ENCODE results near the gene RO60. TPM values are rescaled to one million over a fixed set of nuclear protein-coding genes. Genes with fewer than 3 reads are reported as not detected.

RO60 gene
- 10 to 100 TPM; 21.3 to 35.9 (median 25.5) TPM for total RNA-seq
- long read RNA-seq, partial matches to known transcripts = 1 of 10 reads
- long read RNA-seq, other reads (novel, unspliced or antisense) = 3 of 10 reads

GRCh38 chr1:193059282-193060114 is at the start of gene RO60, which contains the start of gene UCHL5:
TSS of gene RO60 (plus strand) at chr1:193059612. CDS start at chr1:193069055, 9,443 bp downstream.
TSS of gene UCHL5 (minus strand) at chr1:193059360. CDS start at chr1:193059260, 100 bp downstream.
- ATAC-seq = peak; percentile 94 to 98 (median 96)
- DNase-seq = peak; percentile 97 to 99 (median 98)
- Histone ChIP-seq H3K4me1 (peaks cover 0 to 26% (median 12%) of the 10 kb centered on the region in 4 donors), H3K9me3 (no peaks in the 10 kb centered on the region), H3K36me3 (no peaks in the 10 kb centered on the region), H3K27ac (peak within 1 kb of the TSS; percentile 86 to 91 (median 91)), H3K27me3 (no peaks in the 10 kb centered on the region), H3K4me3 (peak within 1 kb of the TSS; percentile 75 to 87 (median 85))
- 0% methylated on average over 26 of the region's 74 CpGs for WGBS (ENCODE audit: insufficient coverage, low coverage, low lambda C conversion rate, missing lambda C conversion rate)
- intact Hi-C loops (cut with DNase I) = no loop called here
- TF ChIP-seq CTCF (IDR thresholded peaks at IDR 0.05) (peak in 1 of 4 donors; percentile 25), POLR2A (IDR thresholded peaks at IDR 0.05) (peak; percentile 80)

- ATAC-seq = no peak
These were observed 48.0 kb upstream of the RO60 start for GRCh38 chr1:193011406-193011805.

GRCh38 chr1:193013005-193013404 is 46.4 kb upstream of the RO60 start:
- Histone ChIP-seq H3K4me3 (no peak overlapping the region), H3K9me3 (no peaks in the 10 kb centered on the region), H3K36me3 (no peaks in the 10 kb centered on the region), H3K27ac (no peak overlapping the region), H3K27me3 (no peaks in the 10 kb centered on the region), H3K4me1 (peaks cover 0 to 19% (median 2%) of the 10 kb centered on the region in 4 donors)
- no peak for DNase-seq
- peak in 1 of 4 donors; percentile 16 for ATAC-seq
- WGBS (ENCODE audit: insufficient coverage, low coverage, low lambda C conversion rate, missing lambda C conversion rate) = 90% methylated on average over 2 of the region's 2 CpGs
- intact Hi-C loops (cut with DNase I) = no loop called here
- no peak for TF ChIP-seq CTCF (IDR thresholded peaks at IDR 0.05)
- TF ChIP-seq POLR2A (IDR thresholded peaks at IDR 0.05) = no peak

More at GRCh38 chr1:193011406-193011805, 48.0 kb upstream of the RO60 start:
- peaks cover 0 to 27% (median 4%) of the 10 kb centered on the region in 4 donors for H3K4me1 ChIP-seq
- intact Hi-C loops (cut with DNase I) = no loop called here
- no peaks in the 10 kb centered on the region for H3K27me3 ChIP-seq
- no peak overlapping the region for H3K4me3 ChIP-seq
- no peak for DNase-seq
- H3K36me3 ChIP-seq = no peaks in the 10 kb centered on the region
- H3K9me3 ChIP-seq = no peaks in the 10 kb centered on the region
- TF ChIP-seq POLR2A (IDR thresholded peaks at IDR 0.05) = no peak
- no peak for TF ChIP-seq CTCF (IDR thresholded peaks at IDR 0.05)
- WGBS (ENCODE audit: insufficient coverage, low coverage, low lambda C conversion rate, missing lambda C conversion rate) = 100% methylated on average over 1 of the region's 1 CpG
- H3K27ac ChIP-seq = no peak overlapping the region

- no peak for TF ChIP-seq POLR2A (IDR thresholded peaks at IDR 0.05)
- no peak for TF ChIP-seq CTCF (IDR thresholded peaks at IDR 0.05)
- intact Hi-C loops (cut with DNase I) = no loop called here
- Histone ChIP-seq H3K4me3 (no peak overlapping the region), H3K27me3 (no peaks in the 10 kb centered on the region), H3K36me3 (no peaks in the 10 kb centered on the region), H3K27ac (no peak overlapping the region), H3K4me1 (peaks cover 0 to 12% (median 0%) of the 10 kb centered on the region in 4 donors), H3K9me3 (no peaks in the 10 kb centered on the region)
- WGBS (ENCODE audit: insufficient coverage, low coverage, low lambda C conversion rate, missing lambda C conversion rate) = 59% methylated on average over 7 of the region's 7 CpGs
- DNase-seq (no peak), ATAC-seq (peak in 1 of 4 donors; percentile 24)
These were observed 45.7 kb upstream of the RO60 start for GRCh38 chr1:193013707-193014106.
